OCI-LY3 (cell line): ENCODE results near the gene MAP2K4.

Experiments
- H2AFZ ChIP-seq: fragments of 200-600, 300-600 bp; shearing (Covaris generic); 2 replicates; pipeline ENCODE4 v1.6.0; 2014; ENCODE audit warnings: antibody characterized with exemption, low read depth, low read length
- H3K27ac ChIP-seq: fragments of 200-600, 300-600 bp; sonication (generic); 2 replicates; pipeline ENCODE4 v1.5.1; 2014; ENCODE audit warnings: mild to moderate bottlenecking, low read length, moderate library complexity, mixed read lengths
- H3K27me3 ChIP-seq: fragments of 200-600, 300-600 bp; sonication (generic); 2 replicates; pipeline ENCODE4 v1.6.1; 2014; ENCODE audit warnings: low read depth, low read length, mixed read lengths
- H3K36me3 ChIP-seq: fragments of 200-600, 300-600 bp; sonication (generic); replicated peaks from 2 replicates; pipeline ENCODE3; 2014; ENCODE audit warnings: low read depth, low read length, mixed read lengths
- H3K4me1 ChIP-seq: fragments of 300-600, 200-600 bp; sonication (generic); 2 replicates; pipeline ENCODE4 v1.6.1; 2014; ENCODE audit warnings: low read length, mixed read lengths
- H3K4me2 ChIP-seq: fragments of 200-600, 300-600 bp; sonication (generic); 2 replicates; pipeline ENCODE4 v1.6.1; 2014; ENCODE audit warnings: low read length, mixed read lengths
- H3K4me3 ChIP-seq: fragments of 300-600, 200-600 bp; sonication (generic); 2 replicates; pipeline ENCODE4 v1.5.1; 2014; ENCODE audit warnings: antibody characterized with exemption, mild to moderate bottlenecking, low read length, moderate library complexity
- H3K79me2 ChIP-seq: fragments of 300-600, 200-600 bp; shearing (Covaris generic); 2 replicates; pipeline ENCODE4 v1.6.1; 2014; ENCODE audit warnings: mild to moderate bottlenecking, low read length, mixed read lengths
- H3K9ac ChIP-seq: fragments of 300-600, 200-600 bp; shearing (Covaris generic); 2 replicates; pipeline ENCODE4 v1.6.0; 2014; ENCODE audit warnings: mild to moderate bottlenecking, low read length, moderate library complexity
- H3K9me3 ChIP-seq: fragments of 200-600, 300-600 bp; shearing (Covaris generic); 2 replicates; pipeline ENCODE4 v1.6.1; 2014; ENCODE audit warnings: low read length, mixed read lengths; ENCODE audit not compliant: insufficient read depth
- H4K20me1 ChIP-seq: fragments of 200-600, 300-600 bp; sonication (generic); 2 replicates; pipeline ENCODE4 v1.6.1; 2016; ENCODE audit warnings: low read length, mixed read lengths; ENCODE audit not compliant: insufficient read depth
- CTCF ChIP-seq: fragments of 200-600, 300-600 bp; sonication (generic); IDR thresholded peaks from 2 replicates; pipeline ENCODE4 v1.5.1; 2014; ENCODE audit warnings: antibody characterized with exemption, low read length, low read depth
- EZH2phosphoT487 ChIP-seq: fragments of 200-600 bp; shearing (Covaris generic); IDR thresholded peaks from 2 replicates; pipeline ENCODE4 v1.6.1; 2018; ENCODE audit warnings: antibody characterized with exemption, mixed run types, low read depth

Gene MAP2K4

GRCh38 chr17:11991461-11991860 is 29.2 kb upstream of the MAP2K4 start:
- no peak overlapping the region for H3K9ac ChIP-seq
- 0 out of 2 replicates have a peak, but pooled peaks cover 2% of the 10 kb centered on the region for H3K4me1 ChIP-seq
- H3K27me3 ChIP-seq = no peaks in the 10 kb centered on the region
- no peaks in the 10 kb centered on the region for H3K79me2 ChIP-seq
- no peak overlapping the region for H3K27ac ChIP-seq
- no peak overlapping the region for H2AFZ ChIP-seq
- H3K4me3 ChIP-seq = no peak overlapping the region
- no peaks in the 10 kb centered on the region for H3K9me3 ChIP-seq
- H3K36me3 ChIP-seq = peaks cover 6% of the 10 kb centered on the region
- H3K4me2 ChIP-seq = no peak overlapping the region
- no peak for TF ChIP-seq EZH2phosphoT487
- no peak for TF ChIP-seq CTCF
- H4K20me1 ChIP-seq = no peaks in the 10 kb centered on the region

DNA sequence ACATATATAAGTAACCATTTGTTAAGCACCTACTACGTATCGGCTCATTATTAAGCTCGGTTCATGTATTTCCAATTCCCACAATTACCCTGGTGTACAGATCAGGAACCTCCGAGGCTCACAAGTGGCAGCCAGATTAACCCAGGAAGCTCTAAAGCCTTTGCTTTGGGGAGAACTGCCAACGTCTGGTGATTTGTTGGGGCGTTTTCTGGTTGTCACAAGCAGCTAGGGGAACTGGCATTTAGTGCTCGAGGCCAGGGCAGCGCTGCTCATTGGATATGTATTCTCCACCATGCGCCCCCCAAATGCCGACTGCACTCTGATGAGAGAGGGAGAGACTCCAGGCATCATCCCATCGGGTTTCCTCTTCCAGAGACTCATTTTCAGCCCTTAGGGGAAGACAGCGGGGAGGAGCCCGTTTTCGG is 23.9 kb upstream of the MAP2K4 start:
- H3K27ac ChIP-seq = peak overlapping the region; percentile 52

GRCh38 chr17:11997147-11997971 is 23.3 kb upstream of the MAP2K4 start, which contains the start of gene ZNF18:
TSS of gene ZNF18 (minus strand) at chr17:11997475. CDS start at chr17:11992829, 4,646 bp downstream.
- Histone ChIP-seq H3K4me2 (peak within 1 kb of the TSS; percentile 92), H4K20me1 (no peaks in the 10 kb centered on the region), H3K4me1 (0 out of 2 replicates have a peak, but pooled peaks cover 5% of the 10 kb centered on the region), H3K27me3 (no peaks in the 10 kb centered on the region), H3K36me3 (no peaks in the 10 kb centered on the region), H3K79me2 (no peaks in the 10 kb centered on the region; the same call in 1 of the 2 replicates), H2AFZ (peak within 1 kb of the TSS; percentile 99), H3K9me3 (no peaks in the 10 kb centered on the region), H3K9ac (peak within 1 kb of the TSS; percentile 81), H3K4me3 (peak within 1 kb of the TSS; percentile 92), H3K27ac (peak within 1 kb of the TSS; percentile 52)
- TF ChIP-seq EZH2phosphoT487 (no peak), CTCF (no peak)

More for the DNA sequence above, 23.9 kb upstream of the MAP2K4 start:
- H3K27me3 ChIP-seq = no peaks in the 10 kb centered on the region
- H3K4me1 ChIP-seq = 0 out of 2 replicates have a peak, but pooled peaks cover 5% of the 10 kb centered on the region
- TF ChIP-seq CTCF (no peak), EZH2phosphoT487 (no peak)
- peak overlapping the region; percentile 60; the same call in 1 of the 2 replicates for H2AFZ ChIP-seq
- H3K9me3 ChIP-seq = no peaks in the 10 kb centered on the region
- no peaks in the 10 kb centered on the region for H3K36me3 ChIP-seq
- H3K9ac ChIP-seq = peak overlapping the region; percentile 81
- H4K20me1 ChIP-seq = no peaks in the 10 kb centered on the region
- no peaks in the 10 kb centered on the region; the same call in 1 of the 2 replicates for H3K79me2 ChIP-seq
- H3K4me2 ChIP-seq = peak overlapping the region; percentile 62
- peak overlapping the region; percentile 92 for H3K4me3 ChIP-seq

- Histone ChIP-seq H3K36me3 (no peaks in the 10 kb centered on the region), H2AFZ (peak overlapping the region; percentile 99), H3K4me3 (peak overlapping the region; percentile 92), H4K20me1 (no peaks in the 10 kb centered on the region), H3K27ac (peak overlapping the region; percentile 16; the same call in 1 of the 2 replicates), H3K4me2 (peak overlapping the region; percentile 92), H3K9ac (peak overlapping the region; percentile 66), H3K79me2 (no peaks in the 10 kb centered on the region; the same call in 1 of the 2 replicates), H3K27me3 (no peaks in the 10 kb centered on the region), H3K4me1 (0 out of 2 replicates have a peak, but pooled peaks cover 5% of the 10 kb centered on the region), H3K9me3 (no peaks in the 10 kb centered on the region)
- TF ChIP-seq CTCF (no peak), EZH2phosphoT487 (no peak)
These were observed 22.8 kb upstream of the MAP2K4 start for GRCh38 chr17:11997972-11998233.
